CD14-positive monocyte (primary cell): Measurements from ENCODE around the gene KRT38. TPM values are rescaled to one million over a fixed set of nuclear protein-coding genes. Genes with fewer than 3 reads are reported as not detected.
A peak's percentile ranks its signal among the peaks of the same experiment; 100 is the strongest.

Source experiments
- DNase-seq, 3 donors: peaks; one replicate each; pipeline ENCODE4 v3.0.0-alpha.2; 2011 to 2022
- H2AFZ ChIP-seq: 2 replicates; pipeline ENCODE4 v1.6.0; 2012; ENCODE audit warnings: mild to moderate bottlenecking, low read depth, low read length, inconsistent platforms; ENCODE audit not compliant: insufficient read depth, poor library complexity, severe bottlenecking
- H3K27ac ChIP-seq, 2 donors: 1 replicate in 1 of 2; 2 replicates in 1 of 2; pipeline ENCODE4 v1.5.1; 2012 to 2013; ENCODE audit warnings: low read length in 2 of 2, control low read depth in 1 of 2, inconsistent platforms in 1 of 2, low read depth in 1 of 2, mild to moderate bottlenecking in 1 of 2
- H3K27me3 ChIP-seq, 2 donors: one replicate each; pipeline versions ENCODE4 v1.6.0 to v1.6.1; 2011 to 2013; ENCODE audit warnings: low read length in 2 of 2; ENCODE audit not compliant: control insufficient read depth in 2 of 2, insufficient read depth in 2 of 2
- H3K36me3 ChIP-seq, 2 donors: replicated peaks in 1 of 2; 1 replicate in 1 of 2; 2 replicates in 1 of 2; pipeline versions ENCODE4 v1.5.1 to v1.6.1; 2012 to 2013; ENCODE audit warnings: low read length in 2 of 2, control low read depth in 1 of 2, inconsistent platforms in 1 of 2, mild to moderate bottlenecking in 1 of 2; ENCODE audit not compliant: insufficient read depth in 2 of 2, control insufficient read depth in 1 of 2
- H3K4me1 ChIP-seq, 2 donors: 1 replicate in 1 of 2; 2 replicates in 1 of 2; pipeline versions ENCODE4 v1.5.1 to v1.6.1; 2012 to 2013; ENCODE audit warnings: low read length in 2 of 2, control low read depth in 1 of 2, inconsistent platforms in 1 of 2, mild to moderate bottlenecking in 1 of 2, moderate library complexity in 1 of 2; ENCODE audit not compliant: insufficient read depth in 2 of 2, control insufficient read depth in 1 of 2
- H3K4me2 ChIP-seq: replicated peaks from 2 replicates; pipeline ENCODE3; 2012; ENCODE audit warnings: low read length, moderate library complexity, mild to moderate bottlenecking; ENCODE audit not compliant: poor library complexity, severe bottlenecking; ENCODE audit errors: extremely low read depth
- H3K4me3 ChIP-seq, 3 experiments: fragments of 200-600 bp in 1 of 3; sonication (generic) in 1 of 3; replicated peaks in 1 of 3; 1 replicate in 2 of 3; 2 replicates in 1 of 3; pipeline ENCODE4 v1.5.1; 2011 to 2013; ENCODE audit warnings: low read length in 3 of 3, mild to moderate bottlenecking in 3 of 3, control low read depth in 2 of 3, low read depth in 2 of 3, inconsistent platforms in 1 of 3, moderate library complexity in 1 of 3
- H3K79me2 ChIP-seq: 2 replicates; pipeline ENCODE4 v1.6.0; 2012; ENCODE audit warnings: mild to moderate bottlenecking, control low read depth, inconsistent platforms, low read length, moderate library complexity; ENCODE audit not compliant: insufficient read depth
- H3K9ac ChIP-seq: 2 replicates; pipeline ENCODE4 v1.6.0; 2017; ENCODE audit warnings: low read length, mild to moderate bottlenecking; ENCODE audit not compliant: insufficient read depth, poor library complexity, severe bottlenecking
- H3K9me3 ChIP-seq, 2 donors: replicated peaks in 1 of 2; 1 replicate in 1 of 2; 2 replicates in 1 of 2; pipeline versions ENCODE4 v1.5.1 to v1.6.1; 2012 to 2013; ENCODE audit warnings: low read length in 2 of 2, control low read depth in 1 of 2; ENCODE audit not compliant: control insufficient read depth in 1 of 2, insufficient read depth in 1 of 2
- H4K20me1 ChIP-seq: 2 replicates; pipeline ENCODE4 v1.6.0; 2012; ENCODE audit warnings: mild to moderate bottlenecking, low read length, control low read depth, moderate library complexity; ENCODE audit not compliant: insufficient read depth
- H3K27ac Mint-ChIP-seq, 7 donors: one replicate each; pipeline ENCODE4 v1.8.0; 2020; ENCODE audit warnings: mild to moderate bottlenecking in 7 of 7, mixed read lengths in 7 of 7, moderate library complexity in 6 of 7, inconsistent platforms in 2 of 7
- H3K27me3 Mint-ChIP-seq, 3 donors: one replicate each; pipeline ENCODE4 v1.8.0; 2021 to 2022; ENCODE audit warnings: low read depth in 3 of 3, mild to moderate bottlenecking in 3 of 3, mixed read lengths in 3 of 3, moderate library complexity in 3 of 3, inconsistent platforms in 1 of 3
- H3K36me3 Mint-ChIP-seq, 2 donors: one replicate each; pipeline ENCODE4 v1.8.0; 2020; ENCODE audit warnings: mixed read lengths in 2 of 2, inconsistent platforms in 1 of 2, mild to moderate bottlenecking in 1 of 2
- H3K4me1 Mint-ChIP-seq: one replicate; pipeline ENCODE4 v1.8.0; 2020; ENCODE audit warnings: mild to moderate bottlenecking, mixed read lengths
- H3K4me3 Mint-ChIP-seq, 2 donors: one replicate each; pipeline ENCODE4 v1.8.0; 2020; ENCODE audit warnings: mild to moderate bottlenecking in 2 of 2, mixed read lengths in 2 of 2, moderate library complexity in 1 of 2
- H3K9me3 Mint-ChIP-seq, 7 donors: one replicate each; pipeline ENCODE4 v1.8.0; 2020 to 2022; ENCODE audit warnings: mixed read lengths in 7 of 7, mild to moderate bottlenecking in 6 of 7, moderate library complexity in 6 of 7, inconsistent platforms in 2 of 7
- CTCF ChIP-seq: fragments of 200-600 bp; IDR thresholded peaks from one replicate; pipeline ENCODE4 v1.8.0; 2022; ENCODE audit warnings: antibody characterized with exemption, mild to moderate bottlenecking
- WGBS: methylation state at CpG from one replicate; pipeline ENCODE4 v1.1.5; 2013; ENCODE audit warnings: missing lambda C conversion rate; ENCODE audit not compliant: insufficient coverage; 5-methylcytosine and 5-hydroxymethylcytosine counted together
- intact Hi-C, 2 donors: fragments of 100-400 bp; cut with micrococcal nuclease; formaldehyde crosslinking; loops; one replicate each; pipeline versions ENCODE4 v1.15.0 to v1.15.1; 2023
- polyA plus RNA-seq, 3 donors: library from polyadenylated mRNA; depleted of rRNA in 1 of 3; unstranded in 2 of 3; stranded (reverse) in 1 of 3; fragments of 300-500 nt in 2 of 3; fragments of >200 nt in 1 of 3; fragmentation: Illumina TruSeq in 2 of 3; gene quantifications; 1 replicate in 2 of 3; 2 replicates in 1 of 3; pipeline ENCODE4 v1.2.3, GENCODE V29; 2012 to 2021

Gene KRT38
- polyA plus RNA-seq, 3 donors, result not detected

DNA sequence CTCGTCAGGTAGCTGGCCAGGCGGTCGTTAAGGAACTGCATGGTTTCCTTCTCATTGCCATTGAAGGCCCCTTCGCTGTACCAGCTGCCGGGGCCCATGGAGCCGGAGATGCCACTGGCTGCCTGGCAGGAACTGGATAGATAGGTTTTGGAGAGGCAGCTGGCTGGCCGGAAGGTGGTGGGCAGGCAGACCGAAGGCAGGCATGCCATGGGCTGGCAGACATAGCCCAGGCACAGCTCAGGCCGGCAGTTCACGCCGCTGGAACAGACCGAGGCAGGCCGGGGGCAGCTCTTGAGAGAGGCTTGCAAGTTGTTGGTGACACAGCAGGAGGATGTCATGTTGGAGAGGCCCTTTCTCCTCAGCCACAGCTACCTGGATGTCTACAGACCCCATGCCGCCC lies 26.2 kb upstream of the KRT38 start, which contains the start of gene KRT32:
Gene KRT32, minus strand, starts transcription at position 399 of the 400 bp plus-strand sequence. Its CDS starts 61 bp downstream, at position 338.
- Histone ChIP-seq H3K27me3 (peaks cover 0 to 3% of the 10 kb centered on the region in 2 donors), H2AFZ (no peak within 1 kb of the TSS), H3K4me3 (no peak within 1 kb of the TSS), H4K20me1 (no peaks in the 10 kb centered on the region), H3K27ac (no peak within 1 kb of the TSS), H3K4me1 (no peaks in the 10 kb centered on the region), H3K9ac (no peak within 1 kb of the TSS), H3K4me2 (no peak within 1 kb of the TSS), H3K36me3 (no peaks in the 10 kb centered on the region), H3K79me2 (no peaks in the 10 kb centered on the region), H3K9me3 (no peaks in the 10 kb centered on the region)
- H3K9me3 Mint-ChIP-seq, result peaks cover 0 to 15% (median 2%) of the 10 kb centered on the region in 7 donors
- no peak for TF ChIP-seq CTCF
- no peak for DNase-seq
- no peaks in the 10 kb centered on the region for H3K4me1 Mint-ChIP-seq
- no peak within 1 kb of the TSS for H3K4me3 Mint-ChIP-seq
- intact Hi-C loops, result no loop called here
- H3K27ac Mint-ChIP-seq, result peak within 1 kb of the TSS in 2 of 7 donors; percentile 25 to 33
- no peaks in the 10 kb centered on the region for H3K36me3 Mint-ChIP-seq
- H3K27me3 Mint-ChIP-seq, result peaks cover 6 to 19% (median 11%) of the 10 kb centered on the region in 3 donors
- WGBS, result 91% methylated on average over 12 of the region's 14 CpGs

GRCh38 chr17:41464682-41465081 lies 23.9 kb upstream of the KRT38 start:
- H3K9me3 ChIP-seq, result no peaks in the 10 kb centered on the region
- DNase-seq, result no peak
- intact Hi-C loops, result no loop called here
- 63% methylated on average over 3 of the region's 6 CpGs for whole genome bisulfite sequencing
- peaks cover 0 to 3% of the 10 kb centered on the region in 2 donors for H3K27me3 ChIP-seq
- H3K4me1 ChIP-seq, result no peaks in the 10 kb centered on the region
- no peaks in the 10 kb centered on the region for H3K79me2 ChIP-seq
- H3K36me3 Mint-ChIP-seq, result no peaks in the 10 kb centered on the region
- H3K27ac ChIP-seq, result no peak overlapping the region
- peaks cover 0 to 5% (median 0%) of the 10 kb centered on the region in 7 donors for H3K9me3 Mint-ChIP-seq
- H3K4me3 ChIP-seq, result no peak overlapping the region
- no peak overlapping the region for H3K9ac ChIP-seq
- H3K4me3 Mint-ChIP-seq, result no peak overlapping the region
- peak overlapping the region in 1 of 7 donors; percentile 42 for H3K27ac Mint-ChIP-seq
- peaks cover 6 to 16% (median 13%) of the 10 kb centered on the region in 3 donors for H3K27me3 Mint-ChIP-seq
- no peak overlapping the region for H2AFZ ChIP-seq
- H3K36me3 ChIP-seq, result no peaks in the 10 kb centered on the region
- H3K4me2 ChIP-seq, result no peak overlapping the region
- TF ChIP-seq CTCF, result no peak
- no peaks in the 10 kb centered on the region for H4K20me1 ChIP-seq
- H3K4me1 Mint-ChIP-seq, result no peaks in the 10 kb centered on the region
